Transverse colon (tissue), 4 donors: ENCODE results near the gene PRKG1.

Experiments
- CTCF ChIP-seq, 5 experiments: fragments of 200-600 bp in 3 of 5; fragments of 450-650 bp in 2 of 5; sonication (generic) in 3 of 5; IDR thresholded peaks; 1 replicate in 2 of 5; 2 replicates in 3 of 5; pipeline ENCODE4 v1.5.1; 2016 to 2017; ENCODE audit warnings: antibody characterized with exemption in 5 of 5, inconsistent platforms in 3 of 5, mild to moderate bottlenecking in 2 of 5, moderate library complexity in 1 of 5
- EP300 ChIP-seq: sonication (generic); formaldehyde crosslinking; IDR thresholded peaks from one replicate; pipeline ENCODE4 v1.6.1; 2017; ENCODE audit warnings: antibody characterized with exemption, low read depth
- POLR2A ChIP-seq: fragments of 450-650 bp; IDR thresholded peaks from one replicate; pipeline ENCODE4 v1.6.1; 2016; ENCODE audit warnings: antibody characterized with exemption, mild to moderate bottlenecking, moderate library complexity
- POLR2AphosphoS5 ChIP-seq, 3 donors: sonication (generic); formaldehyde crosslinking; IDR thresholded peaks; one replicate each; pipeline ENCODE4 v1.6.1; 2016; ENCODE audit warnings: antibody characterized with exemption in 3 of 3

GRCh38 chr10:51846856-51847506 is 772.7 kb downstream of the PRKG1 start:
- no peak for TF ChIP-seq POLR2A
- TF ChIP-seq CTCF (IDR thresholded peaks at IDR 0.05): no peak
- no peak for TF ChIP-seq EP300
- no peak for TF ChIP-seq POLR2AphosphoS5 (IDR thresholded peaks at IDR 0.05)
